ENCODE measurements around the gene RFX2.

Gene RFX2

GRCh38 chr19:6041991-6042481 is 68.3 kb downstream of the RFX2 start:
- Histone ChIP-seq H3K4me2 (ENCODE audit: low read depth, low read length, poor library complexity, severe bottlenecking) (no peak overlapping the region), H2AFZ (ENCODE audit: low read depth, low read length, severe bottlenecking) (no peak overlapping the region), H3F3A (ENCODE audit: insufficient read depth) (no peaks in the 10 kb centered on the region), H3K4me3 (ENCODE audit: insufficient read depth, low read length, poor library complexity, severe bottlenecking) (no peak overlapping the region), H3K9ac (ENCODE audit: low read length) (no peak overlapping the region), H3K36me3 (ENCODE audit: low read length) (no peaks in the 10 kb centered on the region), H3K27me3 (ENCODE audit: low read length) (no peaks in the 10 kb centered on the region), H4K20me1 (ENCODE audit: low read depth, low read length) (no peaks in the 10 kb centered on the region), H3K27ac (ENCODE audit: low read depth, low read length) (no peak overlapping the region), H3K9me3 (ENCODE audit: insufficient read depth, low read length) (no peaks in the 10 kb centered on the region), H3K79me2 (ENCODE audit: insufficient read depth, low read length) (no peaks in the 10 kb centered on the region), H3K9me2 (replicated peaks; ENCODE audit: insufficient read depth, low read length) (no peaks in the 10 kb centered on the region)
- TF ChIP-seq EZH2phosphoT487 (conservative IDR thresholded peaks at IDR 0.05; ENCODE audit: low read length) (no peak), CTCF (IDR thresholded peaks at IDR 0.05; ENCODE audit: insufficient read depth, low read length, poor library complexity, severe bottlenecking) (no peak)

GRCh38 chr19:6041071-6041470 is 69.2 kb downstream of the RFX2 start:
- H2AFZ ChIP-seq (ENCODE audit: low read depth, low read length, severe bottlenecking): no peak overlapping the region
- H3K4me3 ChIP-seq (ENCODE audit: insufficient read depth, low read length, poor library complexity, severe bottlenecking): no peak overlapping the region
- H3K27me3 ChIP-seq (ENCODE audit: low read length): no peaks in the 10 kb centered on the region
- H3K27ac ChIP-seq (ENCODE audit: low read depth, low read length): no peak overlapping the region
- H3K4me2 ChIP-seq (ENCODE audit: low read depth, low read length, poor library complexity, severe bottlenecking): no peak overlapping the region
- H3K9ac ChIP-seq (ENCODE audit: low read length): no peak overlapping the region
- no peaks in the 10 kb centered on the region for H3K9me2 ChIP-seq (replicated peaks; ENCODE audit: insufficient read depth, low read length)
- TF ChIP-seq CTCF (IDR thresholded peaks at IDR 0.05; ENCODE audit: insufficient read depth, low read length, poor library complexity, severe bottlenecking): no peak
- TF ChIP-seq EZH2phosphoT487 (conservative IDR thresholded peaks at IDR 0.05; ENCODE audit: low read length): no peak
- H4K20me1 ChIP-seq (ENCODE audit: low read depth, low read length): no peaks in the 10 kb centered on the region
- no peaks in the 10 kb centered on the region for H3F3A ChIP-seq (ENCODE audit: insufficient read depth)
- H3K9me3 ChIP-seq (ENCODE audit: insufficient read depth, low read length): no peaks in the 10 kb centered on the region
- no peaks in the 10 kb centered on the region for H3K79me2 ChIP-seq (ENCODE audit: insufficient read depth, low read length)
- H3K36me3 ChIP-seq (ENCODE audit: low read length): no peaks in the 10 kb centered on the region

- TF ChIP-seq EZH2phosphoT487 (conservative IDR thresholded peaks at IDR 0.05; ENCODE audit: low read length): no peak
- TF ChIP-seq CTCF (IDR thresholded peaks at IDR 0.05; ENCODE audit: insufficient read depth, low read length, poor library complexity, severe bottlenecking): no peak
- Histone ChIP-seq H3F3A (ENCODE audit: insufficient read depth) (no peaks in the 10 kb centered on the region), H4K20me1 (ENCODE audit: low read depth, low read length) (no peaks in the 10 kb centered on the region), H3K27me3 (ENCODE audit: low read length) (no peaks in the 10 kb centered on the region), H3K4me3 (ENCODE audit: insufficient read depth, low read length, poor library complexity, severe bottlenecking) (no peak overlapping the region), H3K79me2 (ENCODE audit: insufficient read depth, low read length) (no peaks in the 10 kb centered on the region), H3K9me2 (replicated peaks; ENCODE audit: insufficient read depth, low read length) (no peaks in the 10 kb centered on the region), H3K9ac (ENCODE audit: low read length) (no peak overlapping the region), H3K27ac (ENCODE audit: low read depth, low read length) (no peak overlapping the region), H3K9me3 (ENCODE audit: insufficient read depth, low read length) (no peaks in the 10 kb centered on the region), H3K4me2 (ENCODE audit: low read depth, low read length, poor library complexity, severe bottlenecking) (no peak overlapping the region), H2AFZ (ENCODE audit: low read depth, low read length, severe bottlenecking) (no peak overlapping the region), H3K36me3 (ENCODE audit: low read length) (no peaks in the 10 kb centered on the region)
Observed at GRCh38 chr19:6039566-6040225, 70.6 kb downstream of the RFX2 start.
